Activated T-cell treated with anti-CD3 and anti-CD28 coated beads, Interleukin-2, amount 50 U/mL, for 1 hour (primary cell): Measurements from ENCODE around the gene CACNA1F.

Source experiments
- DNase-seq: peaks from one replicate; pipeline ENCODE4 v3.0.0-alpha.2; 2020

Gene CACNA1F

GRCh38 chrX:49257074-49257790 is 24.1 kb upstream of the CACNA1F start:
- no peak for DNase-seq

DNA sequence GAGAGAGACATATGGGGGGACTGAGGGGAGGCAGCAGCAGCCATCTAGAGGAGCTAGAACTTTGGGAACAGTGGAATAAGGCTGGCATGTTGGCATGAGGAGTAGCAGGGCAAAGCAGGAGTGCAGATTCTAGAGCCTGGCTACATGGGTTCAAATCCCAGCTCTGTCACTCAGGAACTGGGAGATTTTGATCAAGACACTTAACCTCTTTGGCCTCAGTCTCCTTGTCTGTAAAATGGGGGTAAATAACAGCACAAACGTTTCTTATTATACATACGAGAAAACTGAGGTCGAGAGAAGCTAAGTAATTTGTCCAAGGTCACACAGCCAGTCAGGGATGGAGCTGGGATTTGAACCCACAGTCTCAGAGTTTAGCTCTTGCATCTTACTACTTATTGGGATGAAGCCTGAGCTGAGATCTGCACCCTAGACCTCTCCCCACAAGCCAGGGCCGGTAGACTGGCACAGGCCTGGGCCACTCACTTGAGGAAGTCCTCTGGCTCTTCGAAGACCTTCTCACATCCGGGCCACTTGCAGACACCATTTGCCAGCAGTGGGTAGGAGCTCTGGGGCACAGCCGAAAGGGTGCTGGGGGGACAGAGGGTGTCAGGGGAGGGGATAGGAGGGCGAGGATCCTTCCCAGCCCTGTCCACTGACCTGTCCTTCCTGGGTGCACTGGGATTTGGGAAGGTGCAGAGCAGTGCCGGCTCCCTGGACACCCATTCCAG is 23.3 kb upstream of the CACNA1F start:
- no peak for DNase-seq

DNA sequence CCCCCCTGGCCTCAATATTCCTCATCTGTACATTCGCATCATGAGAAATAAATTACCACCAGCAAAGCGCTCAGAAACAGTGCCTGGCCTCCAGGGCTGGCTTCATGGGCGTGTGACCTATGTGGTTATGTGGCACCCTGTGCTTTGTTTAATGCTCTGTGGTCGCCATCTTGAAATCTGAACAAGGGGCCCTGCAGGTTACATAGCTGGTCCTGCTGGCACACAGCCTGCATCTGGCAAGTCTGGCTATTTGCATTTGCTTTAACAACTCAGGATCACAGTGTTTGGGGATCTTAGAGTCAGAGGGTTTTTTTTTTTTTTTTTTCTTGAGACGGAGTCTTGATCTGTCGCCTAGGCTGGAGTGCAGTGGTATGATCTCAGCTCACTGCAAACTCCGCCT is 21.5 kb upstream of the CACNA1F start:
- no peak for DNase-seq

DNA sequence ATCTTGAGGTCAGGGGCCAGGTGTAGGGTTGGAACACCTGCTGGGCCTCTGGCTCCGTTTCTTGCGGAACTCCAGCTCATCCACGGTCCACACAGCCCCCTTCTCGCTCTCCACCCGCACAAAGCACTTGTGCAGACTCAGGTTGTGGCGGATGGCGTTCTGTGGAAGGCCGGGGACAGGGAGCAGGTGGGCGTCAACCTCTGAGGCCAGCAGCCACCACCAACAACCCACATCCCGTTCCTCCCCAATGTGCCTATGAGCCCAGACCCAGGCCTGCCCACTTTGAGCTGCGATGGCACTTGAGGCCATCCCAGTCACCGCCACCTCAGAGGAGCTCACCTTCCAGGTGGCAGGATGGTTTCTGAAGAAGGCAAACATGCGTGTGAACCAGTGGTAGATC is 18.2 kb upstream of the CACNA1F start:
- DNase-seq: no peak

GRCh38 chrX:49250578-49250977 is 17.4 kb upstream of the CACNA1F start:
- no peak for DNase-seq

DNA sequence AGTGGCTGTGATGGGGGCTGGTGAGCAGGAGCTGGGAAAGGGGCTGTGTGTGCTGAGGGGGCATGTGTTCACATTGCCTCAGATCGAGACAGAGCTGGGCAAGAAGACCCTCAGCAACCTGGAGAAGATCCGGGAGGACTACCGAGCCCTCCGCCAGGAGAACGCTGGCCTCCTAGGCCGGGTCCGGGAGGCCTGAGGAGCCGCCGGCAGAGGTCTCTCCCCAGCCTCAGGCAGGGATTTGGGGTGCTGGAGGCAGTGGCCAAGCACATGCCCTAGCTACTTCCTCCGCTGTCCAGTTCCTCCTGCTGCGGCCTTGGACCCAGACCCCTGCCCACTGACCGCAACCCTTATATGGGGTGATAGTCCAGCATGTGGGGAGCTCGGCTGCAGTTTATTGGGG is 16.9 kb upstream of the CACNA1F start:
- DNase-seq: no peak

DNA sequence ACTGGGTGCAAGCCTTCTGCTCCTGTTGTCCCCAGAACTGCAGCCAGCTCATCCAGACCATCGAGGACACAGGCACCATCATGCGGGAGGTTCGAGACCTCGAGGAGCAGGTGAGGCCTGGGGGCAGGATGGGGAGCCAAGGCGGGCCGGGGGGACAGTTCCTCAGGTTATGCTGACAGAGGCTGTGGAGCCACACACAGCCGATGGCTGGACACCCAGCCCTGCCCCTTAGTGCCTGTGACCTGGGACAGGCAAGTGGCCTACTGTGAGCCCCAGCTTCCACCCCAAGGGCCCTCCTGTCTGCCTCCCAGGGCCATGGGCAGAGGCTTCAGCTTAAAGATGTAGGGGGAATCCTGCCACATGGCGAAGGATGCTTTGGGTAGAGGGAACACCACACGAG is 16.5 kb upstream of the CACNA1F start:
- DNase-seq: no peak

GRCh38 chrX:49249071-49249470 is 15.9 kb upstream of the CACNA1F start:
- no peak for DNase-seq

DNA sequence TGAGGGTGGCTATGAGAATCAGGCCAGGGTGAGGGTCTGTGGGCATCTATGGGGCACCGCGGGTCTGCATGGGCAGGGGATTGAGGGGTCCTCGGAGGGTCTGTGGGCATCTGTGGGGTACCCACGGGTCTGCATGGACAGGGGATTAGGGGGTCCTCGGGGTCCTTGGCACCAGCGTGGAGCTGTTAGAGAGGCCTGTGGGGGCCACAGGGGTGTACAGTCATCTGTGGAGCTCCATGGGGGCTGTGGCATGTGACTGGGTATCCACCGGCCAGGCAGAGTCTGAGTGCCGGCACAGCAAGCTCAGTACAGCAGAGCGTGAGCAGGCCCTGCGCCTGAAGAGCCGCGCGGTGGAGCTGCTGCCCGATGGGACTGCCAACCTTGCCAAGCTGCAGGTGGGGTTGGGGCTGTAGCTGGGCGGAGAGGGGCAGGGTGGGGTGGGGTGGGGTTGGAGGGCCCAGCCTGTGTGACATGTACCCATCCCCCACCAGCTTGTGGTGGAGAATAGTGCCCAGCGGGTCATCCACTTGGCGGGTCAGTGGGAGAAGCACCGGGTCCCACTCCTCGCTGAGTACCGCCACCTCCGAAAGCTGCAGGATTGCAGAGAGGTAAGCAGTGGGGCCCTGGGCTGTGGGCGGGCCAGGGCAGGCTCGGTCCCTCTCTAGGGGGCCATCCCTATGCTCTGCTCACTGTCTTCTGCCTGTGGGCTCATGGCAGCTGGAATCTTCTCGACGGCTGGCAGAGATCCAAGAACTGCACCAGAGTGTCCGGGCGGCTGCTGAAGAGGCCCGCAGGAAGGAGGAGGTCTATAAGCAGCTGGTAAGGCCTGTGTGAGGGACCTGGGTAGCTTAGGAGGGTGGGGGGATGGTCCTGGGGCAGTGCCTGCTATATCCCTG is 15.0 kb upstream of the CACNA1F start:
- DNase-seq: no peak

- DNase-seq: no peak
Measured at GRCh38 chrX:49247346-49247745, 14.2 kb upstream of the CACNA1F start.

DNA sequence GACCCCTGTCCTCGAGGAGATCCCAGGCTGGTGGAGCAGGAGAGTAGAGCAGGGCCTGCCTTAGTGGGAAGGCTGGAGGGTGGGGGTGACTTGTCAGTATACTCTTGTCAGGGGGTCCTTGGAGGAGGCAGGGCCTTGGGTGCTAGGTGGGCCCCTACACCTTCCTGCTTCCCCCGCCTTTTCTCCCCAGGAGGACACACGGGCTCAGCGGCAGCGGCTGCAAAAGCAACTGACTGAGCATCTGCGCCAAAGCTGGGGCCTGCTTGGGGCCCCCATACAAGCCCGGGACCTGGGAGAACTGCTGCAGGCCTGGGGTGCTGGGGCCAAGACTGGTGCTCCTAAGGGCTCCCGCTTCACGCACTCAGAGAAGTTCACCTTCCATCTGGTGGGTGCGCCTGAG is 13.4 kb upstream of the CACNA1F start:
- no peak for DNase-seq

GRCh38 chrX:49244207-49244606 is 11.1 kb upstream of the CACNA1F start:
- DNase-seq: no peak

DNA sequence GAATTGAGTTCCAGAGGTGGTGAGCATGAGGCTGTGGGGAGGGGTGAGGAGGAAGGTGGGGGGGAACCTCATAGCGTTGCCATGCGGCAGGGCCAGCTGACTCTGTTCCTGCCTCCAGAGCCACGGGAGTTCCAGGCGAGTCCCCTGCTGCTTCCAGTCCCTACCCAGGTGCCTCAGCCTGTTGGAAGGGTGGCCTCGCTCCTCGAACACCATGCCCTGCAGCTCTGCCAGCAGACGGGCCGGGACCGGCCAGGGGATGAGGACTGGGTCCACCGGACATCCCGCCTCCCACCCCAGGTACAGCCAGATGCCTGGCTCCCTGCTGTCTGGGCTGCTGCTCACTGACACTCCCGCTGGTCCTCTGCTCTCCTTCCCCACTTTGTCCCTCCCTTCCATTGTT is 10.0 kb upstream of the CACNA1F start:
- DNase-seq: no peak

- no peak for DNase-seq
Measured at GRCh38 chrX:49242545-49243066, 9.5 kb upstream of the CACNA1F start.

DNA sequence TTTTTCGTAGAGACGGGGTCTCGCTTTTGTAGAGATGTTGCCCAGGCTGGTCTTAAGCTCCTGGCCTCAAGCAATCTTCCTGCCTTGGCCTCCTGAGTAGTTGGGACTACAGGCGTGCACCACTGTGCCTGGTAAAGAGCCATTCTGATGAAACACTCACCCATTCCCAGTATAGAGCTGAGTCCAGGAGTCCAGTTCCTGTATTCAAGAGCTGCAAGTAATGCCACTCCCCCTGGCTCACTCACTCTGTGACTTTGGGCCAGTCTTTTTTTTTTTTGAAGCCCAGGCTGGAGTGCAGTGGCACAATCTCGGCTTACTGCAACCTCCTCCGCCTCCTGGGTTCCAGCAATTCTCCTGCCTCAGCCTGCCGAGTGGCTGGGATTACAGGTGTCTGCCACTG is 5.6 kb upstream of the CACNA1F start:
- no peak for DNase-seq

DNA sequence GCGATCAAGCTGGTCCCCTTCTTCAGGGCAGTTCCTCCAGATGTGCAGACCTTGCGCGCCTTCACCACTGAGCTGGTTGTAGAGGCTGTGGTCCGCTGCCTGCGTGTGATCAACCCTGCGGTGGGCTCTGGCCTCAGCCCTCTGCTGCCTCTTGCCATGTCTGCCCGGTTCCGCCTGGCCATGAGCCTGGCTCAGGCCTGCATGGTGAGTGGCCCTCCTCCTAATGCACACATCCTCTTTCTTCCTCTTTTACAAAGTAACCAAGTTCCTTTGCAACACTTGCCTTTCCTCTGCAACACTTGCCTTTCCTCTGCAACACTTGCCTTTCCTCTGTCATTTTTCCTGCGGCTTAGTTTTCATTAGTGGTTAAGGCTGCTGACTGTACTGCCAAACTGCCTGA is 3.9 kb upstream of the CACNA1F start:
- DNase-seq: no peak

DNA sequence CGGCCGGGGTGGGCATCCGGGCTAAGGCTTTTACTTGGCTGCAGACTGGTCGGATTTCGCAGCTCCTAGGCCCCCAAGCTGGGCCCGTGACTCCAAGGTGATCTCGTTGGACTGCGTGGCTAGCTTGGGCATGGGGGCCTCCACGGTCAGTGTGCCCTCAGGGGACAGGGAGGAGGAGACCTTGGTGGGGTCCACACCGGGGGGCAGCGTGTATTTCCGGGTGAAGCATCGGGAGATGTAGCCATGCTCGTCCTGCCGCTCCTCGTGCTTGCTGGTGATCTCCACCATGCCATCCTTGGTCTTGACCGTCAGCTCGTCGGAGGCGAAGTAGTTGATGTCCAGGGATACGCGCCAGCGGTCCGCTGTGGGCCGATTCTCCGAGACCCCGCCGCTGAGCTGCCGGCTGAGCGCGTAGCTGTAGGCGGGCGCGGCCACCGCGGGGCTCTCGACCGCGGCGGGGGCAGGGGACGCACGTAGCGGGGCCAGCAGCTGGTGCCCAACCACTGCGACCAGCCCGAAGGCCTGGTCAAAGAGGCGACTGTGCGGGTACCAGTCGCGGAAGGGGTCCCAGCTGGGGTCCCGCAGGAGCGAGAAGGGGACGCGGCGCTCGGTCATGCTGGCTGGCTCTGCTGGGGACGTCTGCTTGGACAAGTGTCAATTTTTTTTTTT is 881 bp upstream of the CACNA1F start:
- DNase-seq: no peak

GRCh38 chrX:49232525-49232924 is 615 bp downstream of the CACNA1F start:
- no peak for DNase-seq

- DNase-seq: no peak
Measured at GRCh38 chrX:49231333-49232000, 1.7 kb downstream of the CACNA1F start.

GRCh38 chrX:49230500-49231232 is 2.5 kb downstream of the CACNA1F start:
- DNase-seq: peak; percentile 54

DNA sequence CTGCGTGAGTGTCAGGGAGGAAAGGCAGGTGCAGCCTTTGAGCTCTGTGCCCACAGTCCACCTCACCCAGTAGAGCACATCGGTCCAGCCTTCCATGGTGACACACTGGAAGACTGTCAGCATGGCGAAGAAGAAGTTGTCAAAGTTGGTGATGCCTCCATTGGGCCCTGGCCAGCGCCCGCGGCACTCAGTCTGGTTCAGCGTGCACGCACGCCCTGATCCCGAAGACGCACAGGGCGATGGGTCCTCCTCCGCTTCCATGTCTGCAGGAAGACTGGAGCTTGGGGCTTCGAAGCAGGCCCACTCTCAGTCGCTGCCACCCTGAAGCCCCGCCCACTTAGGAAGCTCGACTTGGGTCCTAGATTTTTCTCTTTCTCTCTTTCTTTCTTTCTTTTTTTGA is 5.0 kb downstream of the CACNA1F start:
- DNase-seq: no peak

DNA sequence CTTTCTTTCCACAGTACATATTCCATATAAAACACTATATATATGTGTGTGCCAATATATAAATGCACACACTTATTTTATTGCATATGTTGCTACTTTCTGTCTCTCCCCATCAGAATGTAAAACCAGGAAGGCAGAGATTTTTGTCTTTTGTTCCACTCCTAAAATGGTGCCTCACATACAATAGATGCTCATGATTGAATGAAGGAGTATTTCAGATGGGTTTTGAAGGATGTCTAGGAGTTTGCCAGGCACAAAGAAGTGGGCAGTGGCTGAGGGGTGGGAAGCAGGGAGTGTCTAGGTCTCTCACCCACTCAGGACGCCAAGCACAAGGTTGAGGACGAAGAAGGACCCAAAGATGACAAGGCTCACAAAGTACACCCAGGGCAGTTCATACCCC is 5.4 kb downstream of the CACNA1F start:
- no peak for DNase-seq
